ENCODE results near the gene PDE8A.

GRCh38 chr15:85049805-85050204 lies 68.1 kb downstream of the PDE8A start:
- TF ChIP-seq CTCF (IDR thresholded peaks at IDR 0.05) (no peak), POLR2A (IDR thresholded peaks at IDR 0.05) (no peak)
